GM23338 (cell line): ENCODE results near the gene APOBEC3F. TPM values are rescaled to one million over a fixed set of nuclear protein-coding genes. Genes with fewer than 3 reads are reported as not detected.

Source experiments
- ATAC-seq: fragments of 200-7000 bp; cut with Tn5 transposase; 3 replicates; pipeline ENCODE4 v1.9.1; 2020
- DNase-seq: peaks from one replicate; pipeline ENCODE4 v3.0.0-alpha.2; 2015; ENCODE audit warnings: low spot score
- H2AFZ ChIP-seq: fragments of 200-600 bp; sonication (generic); 2 replicates; pipeline ENCODE4 v1.8.0; 2016; ENCODE audit warnings: antibody characterized with exemption, mild to moderate bottlenecking, moderate library complexity
- H3F3A ChIP-seq: fragments of 200-600 bp; sonication (generic); replicated peaks from 2 replicates; pipeline ENCODE4 v1.8.0; 2017; ENCODE audit warnings: antibody characterized with exemption, mixed run types, low read depth
- H3K27ac ChIP-seq: fragments of 200-600 bp; sonication (generic); 2 replicates; pipeline ENCODE4 v1.6.1; 2016; ENCODE audit warnings: low read depth
- H3K27me3 ChIP-seq: fragments of 200-600 bp; sonication (generic); 2 replicates; pipeline ENCODE4 v1.8.0; 2016; ENCODE audit warnings: mild to moderate bottlenecking, mixed run types, moderate library complexity; ENCODE audit not compliant: insufficient read depth
- H3K36me3 ChIP-seq: fragments of 200-600 bp; sonication (generic); 2 replicates; pipeline ENCODE4 v1.8.0; 2016; ENCODE audit warnings: mild to moderate bottlenecking; ENCODE audit not compliant: insufficient read depth
- H3K4me1 ChIP-seq: fragments of 200-600 bp; sonication (generic); 2 replicates; pipeline ENCODE4 v1.8.0; 2016; ENCODE audit warnings: mild to moderate bottlenecking, moderate library complexity; ENCODE audit not compliant: insufficient read depth
- H3K4me2 ChIP-seq: fragments of 200-600 bp; sonication (generic); 2 replicates; pipeline ENCODE4 v1.7.1; 2017; ENCODE audit warnings: mixed run types
- H3K4me3 ChIP-seq: fragments of 200-600 bp; sonication (generic); 2 replicates; pipeline ENCODE4 v1.6.1; 2016; ENCODE audit warnings: mixed run types
- H3K79me2 ChIP-seq: fragments of 200-600 bp; sonication (generic); replicated peaks from 2 replicates; pipeline ENCODE4 v1.8.0; 2017; ENCODE audit warnings: mild to moderate bottlenecking; ENCODE audit not compliant: insufficient read depth
- H3K9me2 ChIP-seq: fragments of 200-600 bp; sonication (generic); 2 replicates; pipeline ENCODE4 v1.8.0; 2017; ENCODE audit not compliant: insufficient read depth
- H4K20me1 ChIP-seq: fragments of 200-600 bp; sonication (generic); replicated peaks from 2 replicates; pipeline ENCODE4 v1.8.0; 2017; ENCODE audit warnings: mild to moderate bottlenecking; ENCODE audit not compliant: insufficient read depth
- H3K27ac Mint-ChIP-seq: 2 replicates; pipeline ENCODE4 v1.8.0; 2020; ENCODE audit warnings: inconsistent platforms, mild to moderate bottlenecking, moderate library complexity, mixed read lengths
- H3K27me3 Mint-ChIP-seq: 3 replicates; pipeline ENCODE4 v1.8.0; 2022; ENCODE audit warnings: low read depth, mild to moderate bottlenecking, moderate library complexity, mixed read lengths, inconsistent platforms; ENCODE audit not compliant: insufficient read depth, poor library complexity
- H3K36me3 Mint-ChIP-seq: 3 replicates; pipeline ENCODE4 v1.8.0; 2021; ENCODE audit warnings: low read depth, mild to moderate bottlenecking, inconsistent platforms, moderate library complexity, mixed read lengths
- H3K4me1 Mint-ChIP-seq: 3 replicates; pipeline ENCODE4 v1.8.0; 2020; ENCODE audit warnings: mild to moderate bottlenecking, inconsistent platforms, mixed read lengths
- H3K4me3 Mint-ChIP-seq: 3 replicates; pipeline ENCODE4 v1.8.0; 2021; ENCODE audit warnings: moderate library complexity, mild to moderate bottlenecking, inconsistent platforms, mixed read lengths
- H3K9me3 Mint-ChIP-seq: 3 replicates; pipeline ENCODE4 v1.8.0; 2020; ENCODE audit warnings: moderate library complexity, mild to moderate bottlenecking, inconsistent platforms, mixed read lengths
- CREB1 ChIP-seq: fragments of 250-450 bp; sonication (Bioruptor Pico); IDR thresholded peaks from 2 replicates; pipeline ENCODE4 v1.5.0; 2020; ENCODE audit warnings: low read depth, mild to moderate bottlenecking, moderate library complexity
- EZH2 ChIP-seq: fragments of 200-600 bp; sonication (generic); IDR thresholded peaks from one replicate; pipeline ENCODE4 v1.8.0; 2017; ENCODE audit warnings: antibody characterized with exemption, mild to moderate bottlenecking, low read depth; ENCODE audit not compliant: unreplicated experiment
- EZH2phosphoT487 ChIP-seq: fragments of 200-600 bp; sonication (generic); IDR thresholded peaks from one replicate; pipeline ENCODE4 v1.8.1; 2018; ENCODE audit warnings: antibody characterized with exemption; ENCODE audit not compliant: unreplicated experiment
- JUNB ChIP-seq: IDR thresholded peaks from one replicate; pipeline ENCODE4 v1.6.1; 2016; ENCODE audit warnings: antibody characterized with exemption; ENCODE audit not compliant: unreplicated experiment
- STAT1 ChIP-seq: IDR thresholded peaks from one replicate; pipeline ENCODE4 v1.6.1; 2016; ENCODE audit warnings: antibody characterized with exemption; ENCODE audit not compliant: unreplicated experiment
- ZNF114 ChIP-seq: fragments of 250-450 bp; sonication (Bioruptor Pico); IDR thresholded peaks from 2 replicates; pipeline ENCODE4 v1.5.0; 2020; ENCODE audit warnings: mild to moderate bottlenecking, moderate library complexity
- ZNF331 ChIP-seq: fragments of 250-450 bp; sonication (Bioruptor Pico); IDR thresholded peaks from 2 replicates; pipeline ENCODE4 v1.5.0; 2020; ENCODE audit warnings: low read depth, mild to moderate bottlenecking, moderate library complexity
- ZNF462 ChIP-seq: fragments of 250-450 bp; sonication (Bioruptor Pico); IDR thresholded peaks from 2 replicates; pipeline ENCODE4 v1.5.0; 2020; ENCODE audit warnings: mild to moderate bottlenecking, moderate library complexity
- polyA plus RNA-seq: library from polyadenylated mRNA; unstranded; fragments of >200 nt; fragmentation: Nextera tagmentation; extraction: Ambion mirVana; gene quantifications from 2 replicates; pipeline ENCODE4 v1.2.1, GENCODE V29; 2016
- total RNA-seq: library from RNA; depleted of rRNA; stranded (reverse); fragments of >200 nt; shearing (Covaris generic); gene quantifications from 2 replicates; pipeline ENCODE4 v1.2.3, GENCODE V29; 2014
- TF ChIP-seq, protein P1 (sequence below), 2 experiments: fragments of 200-600 bp in 1 of 2; sonication (generic) in 1 of 2; conservative IDR thresholded peaks; 2 replicates each; pipeline versions ENCODE4 v1.5.1 to v1.6.1; 2016 to 2017; ENCODE audit warnings: antibody characterized with exemption in 2 of 2, low read depth in 2 of 2, mild to moderate bottlenecking in 2 of 2, moderate library complexity in 1 of 2
- TF ChIP-seq, protein P2 (sequence below): IDR thresholded peaks from 2 replicates; pipeline ENCODE4 v1.6.1; 2016; ENCODE audit warnings: antibody characterized with exemption

APOBEC3F gene
- total and polyA plus RNA-seq, 2 experiments from 2014 or later = 3.4 TPM

GRCh38 chr22:39092111-39092862 lies 51.6 kb downstream of the APOBEC3F start:
- no peak for DNase-seq

GRCh38 chr22:39094717-39095389 lies 54.2 kb downstream of the APOBEC3F start:
- Histone ChIP-seq H3K4me3 (no peak overlapping the region), H4K20me1 (no peaks in the 10 kb centered on the region), H3K27me3 (no peaks in the 10 kb centered on the region), H3K4me1 (peaks cover 18% of the 10 kb centered on the region; the same call in 1 of the 2 replicates), H3K4me2 (no peak overlapping the region), H3K79me2 (no peaks in the 10 kb centered on the region), H3K36me3 (no peaks in the 10 kb centered on the region), H3K9me2 (no peaks in the 10 kb centered on the region), H2AFZ (peak overlapping the region; percentile 28; the same call in 1 of the 2 replicates), H3F3A (0 out of 2 replicates have a peak, but pooled peaks cover 3% of the 10 kb centered on the region), H3K27ac (no peak overlapping the region)
- DNase-seq = no peak
- H3K27me3 Mint-ChIP-seq = peaks cover 24% of the 10 kb centered on the region
- ATAC-seq = no peak
- H3K9me3 Mint-ChIP-seq = no peaks in the 10 kb centered on the region
- H3K4me3 Mint-ChIP-seq = no peak overlapping the region
- peaks cover 20% of the 10 kb centered on the region for H3K4me1 Mint-ChIP-seq
- no peak overlapping the region for H3K27ac Mint-ChIP-seq
- no peaks in the 10 kb centered on the region for H3K36me3 Mint-ChIP-seq
- TF ChIP-seq CREB1 (no peak), ZNF114 (CRISPR knock-in tag) (no peak), JUNB (no peak), EZH2 (no peak), EZH2phosphoT487 (no peak), ZNF331 (CRISPR knock-in tag) (no peak), ZNF462 (CRISPR knock-in tag) (no peak), STAT1 (no peak)
- TF ChIP-seq, protein P1, sequence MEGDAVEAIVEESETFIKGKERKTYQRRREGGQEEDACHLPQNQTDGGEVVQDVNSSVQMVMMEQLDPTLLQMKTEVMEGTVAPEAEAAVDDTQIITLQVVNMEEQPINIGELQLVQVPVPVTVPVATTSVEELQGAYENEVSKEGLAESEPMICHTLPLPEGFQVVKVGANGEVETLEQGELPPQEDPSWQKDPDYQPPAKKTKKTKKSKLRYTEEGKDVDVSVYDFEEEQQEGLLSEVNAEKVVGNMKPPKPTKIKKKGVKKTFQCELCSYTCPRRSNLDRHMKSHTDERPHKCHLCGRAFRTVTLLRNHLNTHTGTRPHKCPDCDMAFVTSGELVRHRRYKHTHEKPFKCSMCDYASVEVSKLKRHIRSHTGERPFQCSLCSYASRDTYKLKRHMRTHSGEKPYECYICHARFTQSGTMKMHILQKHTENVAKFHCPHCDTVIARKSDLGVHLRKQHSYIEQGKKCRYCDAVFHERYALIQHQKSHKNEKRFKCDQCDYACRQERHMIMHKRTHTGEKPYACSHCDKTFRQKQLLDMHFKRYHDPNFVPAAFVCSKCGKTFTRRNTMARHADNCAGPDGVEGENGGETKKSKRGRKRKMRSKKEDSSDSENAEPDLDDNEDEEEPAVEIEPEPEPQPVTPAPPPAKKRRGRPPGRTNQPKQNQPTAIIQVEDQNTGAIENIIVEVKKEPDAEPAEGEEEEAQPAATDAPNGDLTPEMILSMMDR (conservative IDR thresholded peaks at IDR 0.05; ENCODE audit: low read depth in 2 of 2) = no peak
- TF ChIP-seq, protein P2, sequence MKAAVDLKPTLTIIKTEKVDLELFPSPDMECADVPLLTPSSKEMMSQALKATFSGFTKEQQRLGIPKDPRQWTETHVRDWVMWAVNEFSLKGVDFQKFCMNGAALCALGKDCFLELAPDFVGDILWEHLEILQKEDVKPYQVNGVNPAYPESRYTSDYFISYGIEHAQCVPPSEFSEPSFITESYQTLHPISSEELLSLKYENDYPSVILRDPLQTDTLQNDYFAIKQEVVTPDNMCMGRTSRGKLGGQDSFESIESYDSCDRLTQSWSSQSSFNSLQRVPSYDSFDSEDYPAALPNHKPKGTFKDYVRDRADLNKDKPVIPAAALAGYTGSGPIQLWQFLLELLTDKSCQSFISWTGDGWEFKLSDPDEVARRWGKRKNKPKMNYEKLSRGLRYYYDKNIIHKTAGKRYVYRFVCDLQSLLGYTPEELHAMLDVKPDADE = no peak

More at GRCh38 chr22:39092111-39092862, 51.6 kb downstream of the APOBEC3F start:
- H2AFZ ChIP-seq = no peak overlapping the region
- Mint-ChIP-seq H3K27ac (no peak overlapping the region), H3K4me1 (peaks cover 15% of the 10 kb centered on the region), H3K4me3 (no peak overlapping the region; the same call in 2 of the 3 replicates), H3K9me3 (no peaks in the 10 kb centered on the region), H3K36me3 (no peaks in the 10 kb centered on the region), H3K27me3 (peaks cover 20% of the 10 kb centered on the region)
- no peaks in the 10 kb centered on the region for H3K27me3 ChIP-seq
- no peaks in the 10 kb centered on the region for H3K79me2 ChIP-seq
- TF ChIP-seq EZH2 = no peak
- TF ChIP-seq ZNF114 (CRISPR knock-in tag) = no peak
- TF ChIP-seq ZNF331 (CRISPR knock-in tag) = no peak
- no peaks in the 10 kb centered on the region for H4K20me1 ChIP-seq
- no peaks in the 10 kb centered on the region for H3K36me3 ChIP-seq
- H3K4me3 ChIP-seq = no peak overlapping the region
- H3K4me2 ChIP-seq = no peak overlapping the region
- H3K27ac ChIP-seq = no peak overlapping the region
- peaks cover 11% of the 10 kb centered on the region; the same call in 1 of the 2 replicates for H3K4me1 ChIP-seq
- no peak for ATAC-seq
- H3K9me2 ChIP-seq = no peaks in the 10 kb centered on the region
- 0 out of 2 replicates have a peak, but pooled peaks cover under 1% of the 10 kb centered on the region for H3F3A ChIP-seq
